Activated T-helper 1 cell treated with Interleukin-2 at 50 U/mL for 16 hours (primary cell): ENCODE measurements around the gene GAB3.
"Not testable (repeated sequence)": the region's sequence is repeated elsewhere in the genome, so short reads cannot be mapped to it uniquely, and the experiment has no call there.

Experiments used
- DNase-seq: peaks from one replicate; pipeline ENCODE4 v3.0.0-alpha.2; 2020; ENCODE audit warnings: low read depth

Gene GAB3

GRCh38 chrX:154719132-154719675, 31.7 kb downstream of the GAB3 start:
- no peak for DNase-seq

DNA sequence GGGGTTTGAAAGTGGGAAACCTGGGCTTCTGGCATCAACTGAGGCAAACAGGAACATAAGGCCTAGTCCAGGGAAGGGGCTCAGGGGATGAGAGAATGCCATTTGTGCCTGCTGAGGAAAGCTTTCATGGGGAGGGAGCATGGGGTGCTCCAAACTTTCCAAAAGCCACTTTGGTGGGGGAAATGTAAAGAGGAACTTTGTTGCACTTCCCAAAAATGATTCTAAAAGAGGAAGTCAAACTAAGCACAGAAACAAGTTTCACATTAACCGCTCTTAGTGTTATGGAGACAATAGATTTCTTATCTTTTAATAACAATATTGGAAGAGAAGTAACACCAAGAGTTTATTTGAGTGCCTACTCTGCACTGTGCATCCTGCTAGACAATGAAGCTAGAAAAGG, 32.3 kb downstream of the GAB3 start:
- no peak for DNase-seq

DNA sequence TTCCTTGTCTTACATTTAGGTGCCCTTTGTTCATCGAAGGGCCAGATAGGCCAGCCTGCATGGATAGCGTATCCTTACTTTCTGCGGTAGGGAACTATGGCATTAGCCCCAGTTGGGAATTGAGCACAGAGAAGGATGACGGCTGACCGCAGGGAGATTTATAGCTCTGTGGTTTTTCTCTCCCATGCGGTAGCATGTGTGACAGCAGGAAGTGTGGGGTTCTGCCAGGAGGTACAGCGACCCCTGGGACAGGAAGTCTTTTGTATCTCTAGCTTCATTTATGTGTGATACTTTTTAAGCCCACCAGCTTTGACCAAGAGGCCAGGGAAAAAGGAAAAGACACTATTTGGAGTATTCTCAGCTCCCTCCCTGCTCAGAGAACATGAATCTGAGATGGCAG, 33.1 kb downstream of the GAB3 start:
- no peak for DNase-seq

DNA sequence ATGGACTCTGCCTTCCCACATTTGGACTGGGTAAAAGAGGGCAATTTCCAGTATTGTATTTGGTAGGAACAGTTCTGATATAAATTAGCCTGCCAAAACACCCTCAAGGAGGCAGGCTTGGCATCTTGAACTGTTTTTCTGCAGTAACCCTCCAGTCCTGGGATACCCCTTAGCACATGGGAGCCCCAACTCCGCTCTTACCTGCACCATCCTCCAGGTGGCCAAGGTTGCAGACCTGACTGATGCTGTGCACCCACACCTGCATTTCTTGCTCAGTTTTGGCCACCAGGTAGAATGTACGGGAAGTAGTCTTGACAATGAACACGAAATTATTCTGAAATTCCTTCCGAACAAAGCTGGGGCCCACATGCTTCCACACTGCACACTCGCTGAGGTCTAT, 35.1 kb downstream of the GAB3 start:
- DNase-seq = no peak

DNA sequence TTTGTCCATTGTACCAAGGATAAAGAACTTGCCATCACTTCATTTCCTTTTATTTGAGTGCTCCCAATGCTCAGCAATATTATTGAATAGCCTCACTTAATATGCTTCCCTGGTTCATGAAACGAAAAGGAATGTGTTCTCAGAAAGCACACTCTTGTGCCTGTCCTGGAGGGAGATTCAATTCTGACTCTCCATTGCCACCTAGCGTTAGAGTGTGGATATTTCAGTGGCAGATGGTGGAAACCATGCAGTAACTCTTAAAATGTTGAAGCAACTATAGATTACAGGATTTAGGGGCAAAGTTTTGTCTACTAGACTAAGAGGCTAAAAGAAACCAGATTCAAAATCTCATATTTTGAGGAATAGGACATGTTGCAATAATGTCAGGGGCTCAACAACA, 36.0 kb downstream of the GAB3 start:
- DNase-seq = no peak

- DNase-seq = no peak
Measured at GRCh38 chrX:154712781-154713740, 37.8 kb downstream of the GAB3 start.

- no peak for DNase-seq
Measured at GRCh38 chrX:154711264-154711663, 39.6 kb downstream of the GAB3 start.

DNA sequence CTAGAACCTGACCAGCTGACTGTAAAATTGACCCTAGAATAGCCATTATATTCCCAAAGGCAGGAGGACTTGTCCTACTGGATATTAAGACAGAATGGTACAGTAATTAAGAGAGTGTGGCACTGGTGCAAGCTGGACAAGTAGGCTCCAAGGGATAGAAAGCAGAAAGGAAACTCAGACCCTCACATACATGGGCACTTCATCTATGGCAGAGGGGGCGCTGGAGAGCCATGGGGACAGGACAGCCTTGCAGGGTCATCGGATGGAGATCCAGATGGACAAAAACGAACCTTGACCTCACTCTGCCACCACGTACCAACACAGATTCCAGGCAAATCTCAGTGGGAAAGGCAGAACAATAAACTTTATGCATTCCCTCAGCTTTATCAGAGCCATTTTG, 40.6 kb downstream of the GAB3 start:
- no peak for DNase-seq

DNA sequence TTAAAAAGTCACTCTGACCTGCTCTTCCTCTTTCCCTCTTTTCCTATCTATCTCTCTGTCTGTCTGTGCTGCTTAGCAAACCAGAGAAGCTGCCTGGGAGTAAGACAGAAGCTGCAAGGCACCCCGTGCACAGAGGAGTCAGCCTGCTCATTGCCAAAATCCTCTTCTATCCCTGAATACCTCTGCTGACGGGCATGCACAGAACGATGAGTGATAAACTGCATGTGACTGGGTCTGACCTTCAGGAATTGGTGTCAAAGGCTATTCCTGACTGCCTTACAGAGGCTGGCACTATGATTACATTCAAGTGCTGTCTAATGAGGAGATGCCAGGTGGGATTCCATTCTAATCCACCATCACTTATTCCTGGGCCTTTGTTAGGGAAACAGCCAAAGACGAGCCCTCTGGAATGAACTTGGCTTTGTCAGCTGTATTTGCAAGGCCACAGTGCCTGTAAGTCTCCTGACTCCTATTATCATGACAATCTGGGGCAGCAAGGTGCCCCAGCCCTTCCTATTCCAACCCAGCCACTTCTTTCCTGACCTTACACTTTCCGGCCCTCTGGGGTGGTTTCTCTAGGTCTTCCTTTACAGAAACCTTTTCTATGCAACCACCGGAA, 52.1 kb downstream of the GAB3 start:
- no peak for DNase-seq

DNA sequence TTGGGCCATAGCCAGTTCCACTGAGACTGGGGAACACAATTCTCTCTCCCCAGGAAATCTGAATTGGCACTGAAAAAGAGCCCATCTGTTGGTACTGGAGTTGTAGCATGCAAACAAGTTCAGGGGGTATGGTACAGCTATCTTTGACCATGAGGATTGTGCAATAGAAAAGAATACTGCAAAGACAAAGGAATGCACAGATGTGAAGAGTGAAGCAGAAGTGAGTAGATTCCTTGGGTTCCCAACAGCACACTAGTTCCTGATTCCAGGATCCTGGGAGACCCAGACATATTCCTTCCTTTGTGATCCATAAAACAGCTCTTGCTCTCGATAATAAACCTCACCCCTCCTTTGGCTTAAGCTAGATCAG, 54.2 kb downstream of the GAB3 start:
- DNase-seq = no peak

DNA sequence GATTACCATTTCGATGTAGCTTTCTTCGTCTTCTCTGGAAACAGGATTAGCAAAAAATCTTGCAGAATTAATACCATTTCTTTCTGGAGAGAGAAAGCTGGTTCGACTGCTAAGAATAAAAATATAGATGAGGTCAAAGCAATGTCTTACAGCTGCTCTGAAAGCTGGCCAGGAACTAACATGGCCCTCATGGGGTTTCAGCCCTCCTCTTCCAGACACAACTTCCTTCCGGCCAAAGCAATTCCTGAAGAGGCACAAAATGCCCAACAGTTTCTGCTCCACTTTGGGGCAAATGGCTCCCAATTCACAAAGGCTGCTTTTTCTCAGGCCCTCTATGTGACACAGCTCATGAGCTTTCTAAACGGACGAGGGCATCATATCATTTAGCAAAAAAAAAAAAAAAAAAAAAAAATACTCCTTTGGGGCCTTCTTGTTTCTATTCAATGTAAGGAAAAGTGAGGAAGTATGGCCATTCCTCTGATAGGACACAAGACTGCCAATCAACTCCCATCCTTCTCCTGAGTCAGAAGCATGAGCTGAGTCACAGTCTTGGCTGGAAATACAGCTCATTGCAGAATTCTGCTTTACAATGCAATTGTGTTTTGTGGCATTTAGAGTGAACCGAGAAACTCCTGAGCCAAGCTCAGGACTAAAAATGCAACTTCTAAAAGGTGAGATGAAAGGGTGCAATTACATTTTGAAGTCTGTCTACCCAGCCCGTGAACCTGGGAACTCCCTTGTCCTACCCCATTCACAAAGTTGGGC, 54.8 kb downstream of the GAB3 start:
- DNase-seq = no peak

GRCh38 chrX:154693394-154693793, 57.5 kb downstream of the GAB3 start:
- no peak for DNase-seq

DNA sequence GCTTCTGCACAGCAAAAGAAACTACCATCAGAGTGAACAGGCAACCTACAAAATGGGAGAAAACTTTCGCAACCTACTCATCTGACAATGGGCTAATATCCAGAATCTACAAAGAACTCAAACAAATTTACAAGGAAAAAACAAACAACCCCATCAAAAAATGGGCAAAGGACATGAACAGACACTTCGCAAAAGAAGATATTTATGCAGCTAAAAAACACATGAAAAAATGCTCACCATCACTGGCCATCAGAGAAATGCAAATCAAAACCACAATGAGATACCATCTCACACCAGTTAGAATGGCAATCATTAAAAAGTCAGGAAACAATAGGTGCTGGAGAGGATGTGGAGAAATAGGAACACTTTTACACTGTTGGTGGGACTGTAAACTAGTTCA, 60.4 kb downstream of the GAB3 start:
- not testable (repeated sequence) for DNase-seq

DNA sequence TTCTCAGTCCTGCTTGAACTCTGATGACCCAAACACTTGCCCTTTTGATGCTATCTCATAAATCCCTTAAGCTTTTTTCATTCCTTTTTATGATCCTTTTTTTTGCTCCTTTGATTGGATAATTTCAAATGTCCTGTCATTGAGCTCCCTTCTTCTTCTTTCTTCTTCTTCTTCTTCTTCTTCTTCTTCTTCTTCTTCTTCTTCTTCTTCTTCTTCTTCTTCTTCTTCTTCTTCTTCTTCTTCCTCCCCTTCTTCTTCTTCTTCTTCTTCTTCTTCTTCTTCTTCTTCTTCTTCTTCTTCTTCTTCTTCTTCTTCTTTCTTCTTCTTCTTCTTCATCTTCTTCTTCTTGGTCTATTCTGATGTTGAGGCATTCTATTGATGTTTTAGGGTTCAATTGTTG, 78.8 kb downstream of the GAB3 start:
- not testable (repeated sequence) for DNase-seq

GRCh38 chrX:154670848-154671247, 80.0 kb downstream of the GAB3 start:
- DNase-seq = not testable (repeated sequence)

GRCh38 chrX:154661899-154662298, 89.0 kb downstream of the GAB3 start:
- DNase-seq = no peak

DNA sequence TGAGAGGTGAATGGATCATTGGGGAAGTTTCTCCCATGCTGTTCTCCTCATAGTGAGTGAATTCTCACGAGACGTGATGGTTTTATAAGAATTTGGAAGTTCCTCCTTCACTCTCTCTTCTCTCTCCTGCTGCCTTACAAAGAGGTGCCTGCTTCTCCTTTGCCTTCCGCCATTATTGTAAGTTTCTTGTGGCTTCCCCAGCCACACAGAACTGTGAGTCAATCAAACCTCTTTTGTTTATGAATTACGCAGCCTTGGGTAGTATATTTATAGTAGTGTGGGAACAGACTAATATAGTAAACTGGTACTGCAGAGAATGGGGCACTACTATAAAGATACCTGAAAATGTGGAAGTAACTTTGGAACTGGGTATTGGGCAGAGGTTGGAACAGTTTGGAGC, 89.7 kb downstream of the GAB3 start:
- no peak for DNase-seq

GRCh38 chrX:154660541-154660940, 90.3 kb downstream of the GAB3 start:
- no peak for DNase-seq

DNA sequence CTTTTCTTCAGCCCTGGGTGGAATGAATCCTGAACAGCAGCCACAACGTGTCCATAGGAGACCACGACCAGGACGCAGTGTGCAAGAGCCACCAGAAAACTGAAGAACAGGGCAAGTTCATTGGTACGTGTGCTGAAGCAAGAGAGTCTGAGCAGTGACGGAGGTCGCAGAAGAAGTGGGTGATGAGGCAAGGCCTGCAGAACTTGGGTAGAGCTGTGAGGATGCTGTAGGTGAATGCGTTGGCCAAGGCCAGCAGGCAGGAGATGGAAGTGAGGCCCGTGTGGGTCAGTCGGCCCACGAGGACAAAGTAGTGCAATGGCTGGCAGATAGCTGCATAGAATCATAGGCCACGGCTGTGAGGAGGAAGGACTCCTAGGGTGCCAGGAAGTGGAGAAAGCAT, 91.9 kb downstream of the GAB3 start:
- no peak for DNase-seq

DNA sequence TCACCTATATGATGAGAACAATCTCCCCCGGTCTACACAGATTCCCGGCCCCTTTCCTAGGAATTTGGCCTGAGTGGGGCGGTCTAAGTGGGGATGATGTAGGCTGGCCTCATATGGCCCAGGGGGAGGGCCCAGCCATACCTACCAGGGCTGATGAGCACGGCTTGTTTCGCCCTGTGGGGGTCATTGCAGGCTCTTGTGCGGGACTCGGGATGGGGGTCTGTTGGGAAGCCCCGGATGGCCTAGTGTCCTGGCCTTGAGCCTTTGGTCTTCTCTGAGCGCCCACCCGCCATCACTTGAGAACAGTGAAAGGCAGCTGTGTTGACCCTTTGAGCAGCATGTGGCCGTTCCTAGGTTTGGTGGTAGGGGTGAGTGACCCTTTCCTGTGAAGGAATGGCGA, 92.7 kb downstream of the GAB3 start:
- DNase-seq = no peak

- no peak for DNase-seq
Measured at GRCh38 chrX:154657226-154657805, 93.6 kb downstream of the GAB3 start.

DNA sequence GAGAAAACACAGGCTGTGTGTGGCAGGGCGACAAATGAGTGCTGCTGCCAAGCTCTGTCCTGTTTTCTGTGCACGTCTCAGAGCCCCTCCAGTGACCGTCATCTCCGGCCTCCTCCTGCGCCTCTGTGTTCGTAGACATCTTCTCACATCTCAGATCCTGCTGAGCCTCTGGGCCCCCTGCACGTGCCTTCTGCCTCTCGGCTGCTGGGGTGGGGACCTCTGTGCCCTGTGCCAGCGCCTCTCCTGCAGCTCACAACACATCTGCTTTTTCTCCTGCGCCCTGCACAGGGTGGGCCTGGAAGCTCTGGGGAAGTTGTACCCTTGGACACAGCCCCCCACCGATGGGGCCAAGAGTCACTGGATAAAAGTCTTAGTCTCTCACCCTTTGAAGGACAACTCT, 95.1 kb downstream of the GAB3 start:
- no peak for DNase-seq
